DOHH2 (cell line): ENCODE results near the gene ZNF684.

ENCODE experiments used
- CTCF ChIP-seq: fragments of 200-600 bp; sonication (generic); IDR thresholded peaks from one replicate; pipeline ENCODE4 v1.5.1; 2014; ENCODE audit warnings: antibody characterized with exemption, mild to moderate bottlenecking, low read depth, low read length; ENCODE audit not compliant: poor library complexity, severe bottlenecking
- EZH2phosphoT487 ChIP-seq: fragments of 200-600 bp; sonication (generic); IDR thresholded peaks from 2 replicates; pipeline ENCODE4 v1.6.1; 2017; ENCODE audit warnings: borderline replicate concordance, mild to moderate bottlenecking, antibody characterized with exemption, low read length, moderate library complexity, mixed read lengths

- TF ChIP-seq CTCF (no peak), EZH2phosphoT487 (no peak)
Observed at GRCh38 chr1:40535732-40536131, 4.3 kb downstream of the ZNF684 start.
